Activated T-cell treated with anti-CD3 and anti-CD28 coated beads, Interleukin-2, amount 50 U/mL, for 48 hours (primary cell): ENCODE measurements around the gene PKP1.
"Not testable (repeated sequence)": the region's sequence is repeated elsewhere in the genome, so short reads cannot be mapped to it uniquely, and the experiment has no call there.

Experiments
- DNase-seq, 2 experiments: peaks; one replicate each; pipeline ENCODE4 v3.0.0-alpha.2; 2020

Gene PKP1, protein sequence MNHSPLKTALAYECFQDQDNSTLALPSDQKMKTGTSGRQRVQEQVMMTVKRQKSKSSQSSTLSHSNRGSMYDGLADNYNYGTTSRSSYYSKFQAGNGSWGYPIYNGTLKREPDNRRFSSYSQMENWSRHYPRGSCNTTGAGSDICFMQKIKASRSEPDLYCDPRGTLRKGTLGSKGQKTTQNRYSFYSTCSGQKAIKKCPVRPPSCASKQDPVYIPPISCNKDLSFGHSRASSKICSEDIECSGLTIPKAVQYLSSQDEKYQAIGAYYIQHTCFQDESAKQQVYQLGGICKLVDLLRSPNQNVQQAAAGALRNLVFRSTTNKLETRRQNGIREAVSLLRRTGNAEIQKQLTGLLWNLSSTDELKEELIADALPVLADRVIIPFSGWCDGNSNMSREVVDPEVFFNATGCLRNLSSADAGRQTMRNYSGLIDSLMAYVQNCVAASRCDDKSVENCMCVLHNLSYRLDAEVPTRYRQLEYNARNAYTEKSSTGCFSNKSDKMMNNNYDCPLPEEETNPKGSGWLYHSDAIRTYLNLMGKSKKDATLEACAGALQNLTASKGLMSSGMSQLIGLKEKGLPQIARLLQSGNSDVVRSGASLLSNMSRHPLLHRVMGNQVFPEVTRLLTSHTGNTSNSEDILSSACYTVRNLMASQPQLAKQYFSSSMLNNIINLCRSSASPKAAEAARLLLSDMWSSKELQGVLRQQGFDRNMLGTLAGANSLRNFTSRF

DNA sequence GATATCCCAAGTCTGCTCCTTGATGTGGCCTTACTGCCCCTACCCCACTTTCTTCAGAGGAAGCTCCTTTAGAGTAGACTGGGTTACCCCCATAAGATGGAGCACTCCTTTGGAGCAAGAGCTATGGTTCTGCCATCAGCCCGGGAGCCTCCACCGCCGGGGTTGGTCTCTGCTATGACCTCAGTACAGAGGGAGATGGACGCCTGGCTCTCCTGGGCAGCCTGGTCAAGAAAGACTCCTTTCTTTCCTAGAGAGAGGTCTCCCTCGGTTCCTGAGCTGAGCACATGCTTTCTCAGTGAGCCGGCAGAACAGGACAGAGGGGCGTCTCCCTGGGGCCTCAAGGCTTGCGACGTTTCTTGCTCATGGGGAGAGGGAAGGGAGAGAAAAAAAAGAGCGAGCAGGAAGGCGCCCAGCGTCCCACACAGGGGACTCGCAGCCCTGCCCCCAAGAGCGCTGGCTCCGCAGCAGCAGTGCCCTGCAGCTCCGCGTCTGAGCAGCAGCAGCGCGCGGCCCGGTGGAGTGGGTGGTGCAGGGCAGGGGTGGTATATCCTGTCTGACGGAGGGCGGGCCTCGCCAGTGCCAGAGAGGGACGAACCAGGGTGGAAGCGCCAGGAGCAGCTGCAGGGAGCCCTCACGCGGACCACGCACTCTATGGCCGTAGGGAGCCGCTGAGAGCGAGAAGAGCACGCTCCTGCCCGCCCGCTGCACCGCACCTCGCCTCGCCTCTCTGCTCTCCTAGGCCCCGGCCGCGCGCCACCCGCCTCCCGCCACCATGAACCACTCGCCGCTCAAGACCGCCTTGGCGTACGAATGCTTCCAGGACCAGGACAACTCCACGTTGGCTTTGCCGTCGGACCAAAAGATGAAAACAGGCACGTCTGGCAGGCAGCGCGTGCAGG is at the start of gene PKP1:
Gene PKP1 (plus strand): TSS at position 576 of the 899 bp plus-strand sequence. CDS start 197 bp downstream, at position 773.
- peak; percentile 32 to 49 for DNase-seq

DNA sequence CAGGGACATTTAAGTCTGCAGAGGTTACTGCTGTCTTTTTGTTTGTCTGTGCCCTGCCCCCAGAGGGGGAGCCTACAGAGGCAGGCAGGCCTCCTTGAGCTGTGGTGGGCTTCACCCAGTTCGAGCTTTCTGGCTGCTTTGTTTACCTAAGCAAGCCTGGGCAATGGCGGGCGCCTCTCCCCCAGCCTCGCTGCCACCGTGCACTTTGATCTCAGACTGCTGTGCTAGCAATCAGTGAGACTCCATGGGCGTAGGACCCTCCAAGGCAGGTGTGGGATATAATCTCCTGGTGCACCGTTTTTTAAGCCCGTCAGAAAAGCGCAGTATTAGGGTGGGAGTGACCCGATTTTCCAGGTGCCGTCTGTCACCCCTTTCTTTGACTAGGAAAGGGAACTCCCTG is 43.7 kb upstream of the PKP1 start:
- not testable (repeated sequence) for DNase-seq

DNA sequence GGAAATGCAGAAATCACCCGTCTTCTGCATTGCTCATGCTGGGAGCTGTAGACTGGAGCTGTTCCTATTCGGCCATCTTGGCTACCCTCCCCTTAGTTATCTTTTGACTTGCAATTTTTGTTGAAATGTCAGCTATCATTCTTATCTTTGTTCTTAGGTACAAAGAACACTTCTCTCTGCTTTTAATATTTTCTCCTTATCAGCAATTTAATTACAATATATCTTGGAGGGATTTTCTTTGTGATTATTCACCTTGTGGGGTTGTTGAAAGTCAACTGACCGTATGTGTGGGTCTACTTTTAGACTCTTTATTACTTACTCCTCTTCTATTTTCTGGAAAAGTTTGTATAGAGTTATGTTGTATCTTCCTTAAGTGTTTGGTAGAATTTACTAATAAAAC is 43.1 kb upstream of the PKP1 start:
- no peak for DNase-seq

DNA sequence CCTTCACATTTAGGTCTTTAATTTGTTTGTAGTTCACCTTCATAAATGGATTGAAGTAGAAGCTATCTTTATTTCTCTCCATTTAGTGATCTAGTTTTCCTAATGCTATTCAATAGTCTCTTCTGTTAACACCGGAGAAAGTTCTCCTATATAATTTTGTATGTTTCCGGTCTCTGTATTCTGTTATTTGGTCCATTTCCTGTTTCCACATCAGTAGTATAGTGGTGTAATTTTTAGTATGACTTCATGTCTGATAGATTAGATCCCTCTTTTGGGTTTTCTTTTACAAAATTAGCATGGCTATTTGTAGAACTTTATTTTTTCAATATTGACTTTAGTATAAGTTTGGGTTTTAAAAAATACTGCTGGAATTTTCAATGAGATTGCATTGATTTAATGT is 41.6 kb upstream of the PKP1 start:
- no peak for DNase-seq

DNA sequence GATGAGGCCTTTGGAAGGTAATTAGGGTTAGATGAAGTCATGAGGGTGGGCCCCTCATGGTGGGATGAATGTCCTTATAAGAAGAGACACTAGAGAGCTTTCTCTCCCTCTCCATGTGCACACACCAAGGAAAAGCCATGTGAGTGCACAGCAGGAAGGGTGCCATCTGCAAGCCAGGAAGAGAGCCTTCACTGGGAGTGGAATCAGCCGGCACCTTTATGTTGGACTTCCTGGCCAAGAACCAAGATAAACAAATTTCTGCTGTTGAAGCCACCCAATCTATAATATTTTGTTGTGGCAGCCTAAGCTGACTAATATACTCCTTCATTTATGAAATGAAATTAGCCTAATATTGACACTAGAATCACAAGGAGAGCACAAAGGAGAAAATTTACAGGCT is 38.2 kb upstream of the PKP1 start:
- DNase-seq, result no peak

DNA sequence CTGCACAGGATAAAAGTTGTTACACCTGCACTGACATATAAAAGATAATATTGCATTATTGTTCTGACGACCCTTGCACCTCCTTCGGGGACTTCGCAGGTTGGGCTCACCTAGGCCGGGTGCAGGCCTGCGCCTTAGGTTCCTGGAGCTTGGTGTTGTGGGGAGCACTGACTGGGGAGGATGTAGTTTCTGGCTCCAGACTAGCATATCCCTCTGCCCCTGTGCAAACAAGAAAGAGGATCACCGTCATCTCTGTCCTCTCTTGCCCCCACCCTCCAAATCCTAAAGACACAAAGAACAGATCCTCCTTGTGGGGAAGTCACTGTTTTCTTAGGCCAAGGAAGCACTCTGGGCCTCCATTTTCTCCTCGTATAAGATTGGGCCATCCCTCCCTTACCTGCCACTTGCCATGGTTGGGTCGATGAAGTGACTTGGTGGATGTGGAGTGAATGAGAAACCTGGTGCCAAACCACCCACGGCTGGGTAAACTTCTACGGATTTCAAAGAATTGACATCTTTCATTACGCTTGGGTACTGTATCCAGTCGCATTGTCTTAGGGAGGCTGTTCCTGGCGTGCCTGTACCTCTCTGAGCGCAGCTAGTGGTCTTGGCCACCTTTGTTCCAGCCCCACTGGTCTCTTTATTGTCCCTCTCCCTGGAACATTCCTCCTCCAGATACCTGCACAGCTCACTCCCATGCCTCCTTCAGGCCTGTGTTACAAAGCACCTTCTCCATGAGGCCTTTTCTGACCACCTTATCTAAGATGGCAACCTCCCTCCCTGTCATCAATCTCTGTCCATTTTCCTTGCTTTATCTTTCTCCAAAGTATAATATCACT is 34.4 kb upstream of the PKP1 start:
- DNase-seq, result no peak

DNA sequence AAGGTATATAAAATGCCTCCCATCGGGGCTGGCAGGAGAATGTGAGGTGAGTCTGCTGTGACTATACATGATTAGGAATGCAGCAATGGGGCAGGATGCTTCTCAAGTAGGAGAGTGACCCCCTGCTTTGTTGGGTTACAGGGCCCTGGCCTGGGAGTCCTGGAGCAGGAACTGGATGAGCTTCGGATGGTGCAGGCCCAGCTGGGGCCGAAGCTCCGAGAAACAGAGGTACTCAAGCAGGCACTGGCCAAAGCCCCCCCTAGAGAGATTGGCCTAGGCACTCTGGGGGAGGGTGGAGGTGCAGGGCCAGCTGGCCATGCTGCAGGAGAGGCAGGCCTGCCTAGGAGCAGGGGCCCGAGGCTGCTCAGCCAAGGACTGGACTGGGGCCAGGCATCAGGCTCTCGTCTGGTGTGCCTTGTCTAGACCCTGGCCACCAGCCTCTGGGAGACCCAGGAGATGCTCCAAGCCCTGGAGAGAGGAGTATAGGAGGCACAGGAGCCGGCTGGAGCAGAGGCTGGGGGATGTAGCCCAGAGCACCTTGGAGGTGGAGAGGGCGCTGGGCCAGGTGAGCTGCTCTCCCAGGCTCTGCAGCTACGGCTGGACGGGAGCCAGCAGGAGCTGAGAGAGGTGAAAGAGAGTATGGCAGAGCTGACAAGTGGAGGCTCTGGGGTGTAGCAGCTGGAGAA is 32.8 kb upstream of the PKP1 start:
- DNase-seq, result no peak

DNA sequence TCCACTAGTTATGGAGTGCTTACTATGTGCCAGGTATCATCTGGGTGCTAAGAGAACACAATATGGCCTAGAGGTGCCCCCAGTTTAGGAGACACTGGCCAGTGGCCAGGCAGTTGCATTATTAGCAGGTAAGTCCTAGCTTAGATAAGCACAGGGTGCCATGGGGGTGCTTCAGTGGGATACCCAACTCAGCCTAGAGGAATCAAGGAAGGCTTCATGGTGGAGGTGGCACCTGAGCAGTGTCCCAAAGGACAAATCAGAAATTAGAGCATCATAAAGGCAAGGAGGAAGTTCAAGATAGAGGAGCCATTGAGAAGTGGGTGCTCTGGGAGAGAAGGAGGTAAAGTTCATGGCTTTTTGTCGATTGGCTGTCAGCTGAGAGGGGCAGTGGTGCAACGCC is 31.9 kb upstream of the PKP1 start:
- no peak for DNase-seq

DNA sequence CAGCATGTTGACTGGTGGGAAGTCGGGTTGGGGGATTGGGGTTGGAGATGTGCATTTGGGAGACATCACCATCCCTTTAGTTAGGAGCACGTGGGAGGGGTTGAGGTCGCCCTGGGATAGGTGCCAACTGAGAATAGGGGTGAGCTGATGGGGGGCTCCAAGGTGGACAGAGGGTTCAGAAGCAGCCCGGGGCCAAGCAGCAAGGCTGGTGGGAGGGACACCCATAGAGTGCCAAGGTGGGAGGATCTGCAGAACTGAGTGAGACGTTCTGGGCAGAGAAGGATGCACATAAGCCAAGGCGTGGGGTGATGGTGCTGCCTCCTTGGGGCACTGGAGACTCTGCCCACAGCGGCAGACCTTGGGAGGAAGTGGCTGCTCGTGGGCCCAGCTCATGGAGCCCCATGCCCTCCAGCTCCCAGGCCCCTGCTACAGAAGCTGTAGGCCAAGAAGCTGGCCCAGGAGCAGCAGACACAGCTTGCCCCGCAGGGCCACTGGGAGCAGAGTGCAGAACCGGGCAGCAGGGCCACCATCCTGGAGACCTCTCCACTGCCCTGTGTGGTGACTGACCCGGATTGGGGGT is 31.4 kb upstream of the PKP1 start:
- no peak for DNase-seq

DNA sequence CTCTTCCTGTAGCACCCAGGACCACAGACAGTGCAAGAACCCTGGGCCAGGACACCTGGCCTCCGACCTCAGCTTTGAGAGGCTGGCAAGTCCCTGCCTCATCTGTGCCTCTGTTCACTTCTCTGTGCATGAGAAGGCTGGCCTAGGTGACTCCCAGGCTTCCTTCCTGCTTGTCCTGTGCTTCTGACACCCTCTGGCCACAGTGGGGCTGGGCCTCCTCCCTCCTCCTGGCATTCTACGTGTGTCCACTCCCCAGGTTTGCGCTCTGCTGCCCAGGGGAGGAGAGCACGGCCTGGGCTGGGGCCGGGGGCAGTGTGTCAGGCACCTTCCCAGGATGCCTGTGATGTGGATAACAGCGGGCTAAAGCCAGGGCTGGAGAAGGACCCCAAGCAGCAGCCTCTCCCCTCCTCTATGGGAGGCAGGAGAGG is 30.3 kb upstream of the PKP1 start:
- no peak for DNase-seq

DNA sequence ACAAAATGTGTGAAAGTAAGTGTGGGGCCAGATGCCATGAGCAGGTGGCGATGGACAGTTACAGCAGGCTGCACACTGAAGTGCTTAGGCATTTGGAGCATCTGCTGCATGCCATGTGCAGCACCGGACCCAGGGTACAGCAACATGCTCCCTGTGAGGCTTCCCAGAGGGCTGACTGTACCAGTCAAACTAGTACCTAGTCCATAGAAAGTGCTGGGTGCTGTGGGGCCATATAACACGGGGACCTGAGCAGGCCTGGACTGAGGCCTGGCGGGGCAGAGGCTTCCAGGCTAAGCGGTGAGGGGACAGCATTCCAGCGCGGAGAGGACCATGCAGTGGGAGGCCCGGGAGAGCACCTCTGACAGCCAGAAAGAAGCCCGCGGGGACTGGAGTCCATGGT is 29.9 kb upstream of the PKP1 start:
- no peak for DNase-seq

DNA sequence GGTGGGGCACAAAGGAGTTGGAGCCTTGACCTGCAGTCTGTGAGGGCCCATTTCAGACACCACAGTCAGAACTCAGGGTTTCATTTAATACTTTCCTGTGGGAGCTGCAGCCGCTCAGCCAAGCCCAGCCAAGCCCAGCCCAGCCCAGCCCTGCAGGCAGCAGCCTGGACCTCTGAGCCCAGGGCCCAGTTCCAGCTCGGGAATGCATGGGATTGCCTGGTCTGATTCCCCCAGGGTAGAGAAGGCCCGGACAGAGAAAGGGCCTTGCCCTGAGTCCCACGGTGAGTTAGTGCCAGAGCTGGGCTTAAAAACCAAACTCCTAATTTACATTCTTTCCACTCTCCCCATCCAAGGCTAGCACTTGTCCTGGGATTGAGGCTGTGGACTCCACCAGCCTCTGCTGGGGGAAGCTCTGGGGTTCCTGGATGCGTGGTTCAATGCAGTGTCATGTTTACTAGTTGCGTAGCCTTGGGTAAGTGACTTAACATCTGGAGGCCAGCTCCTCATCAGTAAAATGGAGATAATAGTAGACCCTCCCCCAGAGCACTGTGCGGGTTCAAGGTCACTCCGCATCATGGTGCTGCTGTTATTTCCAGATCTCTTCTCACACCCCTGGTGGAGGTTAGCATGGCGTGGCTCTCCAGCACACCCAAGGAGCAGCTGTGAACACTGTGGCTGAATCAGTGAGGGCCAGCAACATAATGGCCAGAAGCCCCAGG is 29.2 kb upstream of the PKP1 start:
- DNase-seq, result no peak

DNA sequence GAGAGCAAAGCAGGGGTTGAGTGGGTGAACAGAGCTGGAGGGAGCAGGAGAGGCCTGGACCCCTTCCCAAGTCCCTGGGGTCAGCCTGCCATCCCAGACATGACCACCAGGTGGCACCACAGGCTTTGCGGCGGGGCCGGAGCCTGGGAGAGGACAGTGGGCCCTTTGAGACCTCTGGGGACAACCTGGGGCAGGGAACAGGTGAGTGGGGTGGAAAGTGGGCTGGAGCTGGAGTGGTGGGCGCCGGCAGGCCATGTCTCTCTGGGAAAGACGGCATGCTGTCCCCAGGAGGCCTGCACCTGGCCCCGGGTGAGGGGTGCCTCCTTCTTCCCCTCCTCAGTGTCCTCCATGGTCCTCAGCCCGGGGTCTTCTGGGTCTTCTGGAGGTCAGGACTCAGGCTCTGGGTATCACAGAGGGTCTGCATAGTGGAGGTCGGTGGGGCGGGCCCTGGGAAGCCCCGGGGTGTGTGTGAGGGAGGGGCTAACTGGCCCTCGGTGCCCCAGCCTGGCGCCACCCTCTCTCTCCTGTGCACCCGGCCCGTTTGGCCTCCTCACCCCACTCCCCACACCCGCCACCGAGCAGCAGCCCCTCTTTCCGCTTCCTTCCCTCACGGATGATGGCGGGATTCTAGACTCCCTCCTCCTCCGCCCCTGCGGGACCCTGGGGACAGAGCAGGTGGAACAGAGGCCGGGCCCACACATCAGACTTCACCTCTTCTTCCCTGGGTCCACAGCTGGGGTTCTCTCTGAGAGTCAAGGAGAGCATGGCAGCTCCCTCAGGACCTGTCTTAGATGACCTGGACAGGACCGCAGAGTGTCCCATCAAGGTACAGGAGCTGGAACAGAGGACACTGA is 28.5 kb upstream of the PKP1 start:
- DNase-seq, result peak; percentile 84 to 86

DNA sequence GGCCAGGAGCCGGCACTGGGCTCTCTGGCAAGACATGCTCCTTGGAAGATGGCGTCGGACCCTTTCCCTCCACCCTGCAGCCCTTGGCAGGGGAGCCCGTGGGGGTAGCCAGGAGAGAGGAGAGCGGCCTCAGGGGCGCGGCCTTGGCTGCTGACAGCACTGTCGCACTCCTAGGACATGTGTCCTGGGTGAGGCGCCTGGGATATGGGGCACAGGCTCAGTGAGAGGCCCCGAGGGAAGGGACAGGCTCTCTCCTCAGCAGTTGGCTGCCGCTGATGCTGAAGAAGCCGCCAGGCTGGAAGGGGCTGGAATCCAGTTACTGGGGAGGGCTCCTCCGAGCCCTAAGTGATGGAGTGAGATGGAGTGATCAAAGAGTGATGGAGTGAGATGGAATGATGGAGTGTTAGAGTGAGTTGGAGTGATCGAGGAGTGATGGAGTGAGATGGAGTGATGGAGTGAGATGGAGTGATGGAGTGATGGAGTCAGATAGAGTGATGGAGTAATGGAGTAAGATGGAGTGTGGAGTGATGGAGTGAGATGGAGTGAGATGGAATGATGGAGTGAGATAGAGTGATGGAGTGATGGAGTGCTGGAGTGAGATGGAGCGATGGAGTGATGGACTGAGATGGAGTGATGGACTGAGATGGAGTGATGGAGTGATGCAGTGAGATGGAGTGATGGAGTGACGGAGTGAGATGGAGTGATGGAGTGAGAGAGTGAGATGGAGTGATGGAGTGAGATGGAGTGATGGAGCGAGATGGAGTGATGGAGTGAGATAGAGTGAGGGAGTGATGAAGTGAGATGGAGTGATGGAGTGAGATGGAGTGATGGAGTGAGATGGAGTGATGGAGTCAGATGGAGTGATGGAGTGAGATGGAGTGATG is 27.6 kb upstream of the PKP1 start:
- DNase-seq, result no peak

DNA sequence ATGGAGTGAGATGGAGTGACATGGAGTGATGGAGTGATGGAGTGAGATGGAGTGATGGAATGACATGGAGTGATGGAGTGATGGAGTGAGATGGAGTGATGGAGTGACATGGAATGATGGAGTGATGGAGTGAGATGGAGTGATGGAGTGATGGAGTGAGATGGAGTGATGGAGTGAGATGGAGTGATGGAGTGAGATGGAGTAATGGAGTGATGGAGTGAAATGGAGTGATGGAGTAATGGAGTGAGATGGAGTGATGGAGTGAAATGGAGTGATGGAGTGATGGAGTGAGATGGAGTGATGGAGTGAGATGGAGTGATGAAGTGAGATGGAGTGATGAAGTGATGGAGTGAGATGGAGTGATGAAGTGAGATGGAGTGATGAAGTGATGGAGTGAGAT is 25.2 kb upstream of the PKP1 start:
- not testable (repeated sequence) for DNase-seq

DNA sequence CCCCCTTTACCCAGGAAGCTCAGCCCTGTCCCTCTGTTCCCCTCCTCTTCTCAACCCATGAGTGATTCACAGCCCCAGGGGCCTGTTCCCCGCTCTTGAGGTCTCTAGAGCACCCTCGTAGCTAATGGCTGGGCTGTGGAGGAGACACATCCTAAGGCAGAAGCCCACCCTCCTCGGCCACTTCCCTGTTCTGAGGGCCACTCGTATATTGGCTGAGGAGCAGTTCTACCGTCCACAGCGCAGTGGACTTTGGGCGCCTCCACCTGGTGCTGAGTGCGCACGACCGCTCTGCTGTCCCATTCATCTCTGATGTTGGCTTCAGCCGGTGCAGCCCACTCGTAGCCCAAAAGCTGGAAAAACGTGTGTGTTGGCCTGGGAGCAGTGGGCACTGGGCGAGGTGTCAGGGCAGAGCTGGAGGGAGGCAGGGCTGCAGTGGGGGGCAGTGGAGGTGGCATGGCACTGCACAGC is 24.5 kb upstream of the PKP1 start:
- DNase-seq, result no peak

DNA sequence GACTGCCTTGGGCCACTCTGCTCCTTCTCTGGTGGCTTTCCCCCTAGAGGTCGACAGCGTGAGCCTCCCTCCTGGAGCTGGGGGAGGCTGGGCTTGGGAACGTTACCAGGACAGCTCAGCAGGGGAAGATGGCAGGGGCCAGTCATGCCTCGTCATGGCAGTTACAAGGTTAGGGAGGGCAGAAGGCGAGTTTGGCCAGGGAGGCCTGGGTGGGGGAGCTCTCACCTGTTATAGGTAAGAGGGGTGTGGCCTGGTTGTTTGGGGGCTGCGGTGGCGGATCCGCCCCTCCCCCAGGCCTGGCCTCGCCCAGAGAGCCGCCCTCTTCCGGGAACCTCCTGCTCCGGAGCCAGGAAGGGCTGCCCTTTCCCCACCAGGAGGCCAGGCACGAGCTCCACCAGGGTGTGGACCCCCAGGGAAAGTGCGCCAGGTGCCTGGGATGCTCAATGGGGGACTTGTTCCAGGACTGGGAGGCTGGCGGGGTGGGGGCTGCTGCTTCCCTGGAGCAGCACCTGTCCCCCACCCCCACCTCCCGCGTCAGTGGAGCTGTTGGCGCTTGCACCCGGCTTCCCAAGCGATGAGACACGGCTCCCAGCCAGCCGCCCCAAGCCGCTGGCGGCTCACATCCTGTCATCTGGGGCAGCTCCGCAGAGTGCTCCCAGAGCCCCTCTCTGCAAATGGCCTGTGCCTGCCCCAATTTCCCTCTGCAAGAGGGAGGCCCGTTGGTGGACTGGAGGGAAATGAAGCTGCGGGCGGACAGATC is 23.6 kb upstream of the PKP1 start:
- no peak for DNase-seq

DNA sequence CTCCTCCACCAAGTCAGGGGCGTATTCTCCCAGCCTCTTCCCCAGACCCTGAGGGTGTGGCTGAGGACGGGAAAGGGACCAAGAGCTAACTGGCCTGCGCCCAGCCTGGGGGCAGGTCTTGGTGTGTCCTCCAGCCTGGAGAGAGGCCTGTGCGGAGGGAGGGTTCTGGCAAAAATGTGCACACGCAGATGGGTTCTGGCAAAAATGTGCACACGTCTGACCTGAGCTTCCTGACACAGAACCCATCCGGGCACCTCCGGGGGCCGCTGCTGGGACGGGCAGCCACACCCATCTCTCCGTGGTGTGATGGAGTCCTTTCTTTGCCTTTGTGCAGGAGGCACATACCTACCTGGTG is 23.1 kb upstream of the PKP1 start:
- no peak for DNase-seq
